Cardiac muscle cell (in vitro differentiated cells and primary cell): ENCODE data around the gene SLC6A4. TPM values are rescaled to one million over a fixed set of nuclear protein-coding genes. Genes with fewer than 3 reads are reported as not detected.

Source experiments
- DNase-seq, 2 donors: peaks; one replicate each; pipeline versions ENCODE4 v3.0.0 to v3.0.0-alpha.2; 2010 to 2017; ENCODE audit warnings: low read depth in 1 of 2, low spot score in 1 of 2
- H3K27ac ChIP-seq: fragments of 200-600 bp; sonication (generic); 2 replicates; pipeline ENCODE4 v1.5.1; 2016
- H3K27me3 ChIP-seq: fragments of 200-600 bp; sonication (generic); 2 replicates; pipeline ENCODE4 v1.6.0; 2016; ENCODE audit warnings: control low read depth
- H3K36me3 ChIP-seq: fragments of 200-600 bp; sonication (generic); 2 replicates; pipeline ENCODE4 v1.5.1; 2016; ENCODE audit warnings: control low read depth
- H3K4me1 ChIP-seq: fragments of 200-600 bp; sonication (generic); 2 replicates; pipeline ENCODE4 v1.8.1; 2017; ENCODE audit warnings: low read depth, mild to moderate bottlenecking, mixed run types
- H3K4me3 ChIP-seq: fragments of 200-600 bp; sonication (generic); 2 replicates; pipeline ENCODE4 v1.5.1; 2016; ENCODE audit warnings: mild to moderate bottlenecking
- H3K9me3 ChIP-seq: fragments of 200-600 bp; sonication (generic); 2 replicates; pipeline ENCODE4 v1.5.1; 2017; ENCODE audit warnings: low read depth, mild to moderate bottlenecking, control low read depth
- polyA plus RNA-seq: library from polyadenylated mRNA; unstranded; fragments of >200 nt; fragmentation: Nextera tagmentation; extraction: Ambion mirVana; gene quantifications from 2 replicates; pipeline ENCODE4 v1.2.1, GENCODE V29; 2016
- total RNA-seq: library from RNA; depleted of rRNA; stranded (reverse); fragments of >200 nt; gene quantifications from 2 replicates; pipeline ENCODE4 v1.2.3, GENCODE V29; 2016
- TF ChIP-seq, protein P1 (sequence below): IDR thresholded peaks from 2 replicates; pipeline ENCODE4 v1.5.1; 2012; ENCODE audit warnings: low read depth, mild to moderate bottlenecking, low read length

SLC6A4 gene
- total RNA-seq (0.36 and 0.85 TPM in 2 replicates), polyA plus RNA-seq (0.37 TPM in 1 of 2 replicates, not detected in the other)

DNA sequence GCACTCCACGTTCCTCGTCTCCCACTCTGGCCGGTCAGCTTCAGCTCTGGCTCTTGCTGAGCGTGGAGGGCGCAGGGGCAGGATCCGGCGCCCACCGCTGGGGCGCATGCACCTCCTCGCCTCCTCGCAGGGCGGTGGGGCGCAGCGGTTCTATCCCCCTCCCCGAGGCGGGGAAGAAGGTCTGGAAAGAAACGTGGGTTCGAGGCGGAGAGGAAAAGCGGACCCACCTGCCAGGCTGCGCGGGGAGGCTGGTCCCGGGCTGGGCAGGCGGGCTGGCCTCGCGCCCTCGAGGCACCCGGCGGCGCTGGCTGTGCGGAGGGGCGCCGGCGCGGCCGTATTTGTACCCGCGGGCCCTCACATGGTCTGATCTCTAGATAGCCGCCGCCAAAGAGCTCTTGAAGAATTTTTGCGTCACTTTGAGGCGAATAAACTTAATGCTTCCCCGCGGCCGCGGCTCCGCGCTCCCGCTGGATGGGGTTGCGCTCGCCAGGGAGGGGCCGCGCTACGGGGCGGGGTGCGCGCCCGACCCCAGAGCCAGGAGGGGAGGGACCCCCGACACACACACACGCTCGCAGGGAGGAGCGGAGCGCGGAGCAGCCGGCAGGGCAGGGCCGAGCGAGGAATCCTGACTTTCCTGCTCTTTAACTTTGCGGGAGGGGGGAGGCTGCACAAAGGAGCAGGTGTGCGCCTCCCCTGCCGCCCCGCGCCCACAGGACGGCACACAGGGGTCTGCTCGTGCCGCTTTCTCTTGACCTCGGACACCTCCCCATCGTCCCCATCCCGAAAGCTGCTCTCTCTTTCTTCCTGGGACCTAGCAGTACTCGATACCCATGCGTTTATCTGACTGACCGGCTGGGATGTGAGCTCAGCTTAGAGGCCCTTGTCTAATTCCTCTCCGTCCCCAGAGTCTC is at the start of gene SLC6A4:
Gene SLC6A4, minus strand, starts transcription at position 312 of the 911 bp plus-strand sequence. CDS start 13,739 bp downstream, outside the sequence.
- H3K36me3 ChIP-seq = no peaks in the 10 kb centered on the region
- H3K4me3 ChIP-seq = peak within 1 kb of the TSS; percentile 29
- H3K27ac ChIP-seq = peak within 1 kb of the TSS; percentile 6
- TF ChIP-seq, protein P1, sequence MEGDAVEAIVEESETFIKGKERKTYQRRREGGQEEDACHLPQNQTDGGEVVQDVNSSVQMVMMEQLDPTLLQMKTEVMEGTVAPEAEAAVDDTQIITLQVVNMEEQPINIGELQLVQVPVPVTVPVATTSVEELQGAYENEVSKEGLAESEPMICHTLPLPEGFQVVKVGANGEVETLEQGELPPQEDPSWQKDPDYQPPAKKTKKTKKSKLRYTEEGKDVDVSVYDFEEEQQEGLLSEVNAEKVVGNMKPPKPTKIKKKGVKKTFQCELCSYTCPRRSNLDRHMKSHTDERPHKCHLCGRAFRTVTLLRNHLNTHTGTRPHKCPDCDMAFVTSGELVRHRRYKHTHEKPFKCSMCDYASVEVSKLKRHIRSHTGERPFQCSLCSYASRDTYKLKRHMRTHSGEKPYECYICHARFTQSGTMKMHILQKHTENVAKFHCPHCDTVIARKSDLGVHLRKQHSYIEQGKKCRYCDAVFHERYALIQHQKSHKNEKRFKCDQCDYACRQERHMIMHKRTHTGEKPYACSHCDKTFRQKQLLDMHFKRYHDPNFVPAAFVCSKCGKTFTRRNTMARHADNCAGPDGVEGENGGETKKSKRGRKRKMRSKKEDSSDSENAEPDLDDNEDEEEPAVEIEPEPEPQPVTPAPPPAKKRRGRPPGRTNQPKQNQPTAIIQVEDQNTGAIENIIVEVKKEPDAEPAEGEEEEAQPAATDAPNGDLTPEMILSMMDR = no peak
- H3K4me1 ChIP-seq = peaks cover 4% of the 10 kb centered on the region
- H3K27me3 ChIP-seq = peaks cover 99% of the 10 kb centered on the region
- peak; percentile 31 to 67 for DNase-seq
- no peaks in the 10 kb centered on the region for H3K9me3 ChIP-seq

DNA sequence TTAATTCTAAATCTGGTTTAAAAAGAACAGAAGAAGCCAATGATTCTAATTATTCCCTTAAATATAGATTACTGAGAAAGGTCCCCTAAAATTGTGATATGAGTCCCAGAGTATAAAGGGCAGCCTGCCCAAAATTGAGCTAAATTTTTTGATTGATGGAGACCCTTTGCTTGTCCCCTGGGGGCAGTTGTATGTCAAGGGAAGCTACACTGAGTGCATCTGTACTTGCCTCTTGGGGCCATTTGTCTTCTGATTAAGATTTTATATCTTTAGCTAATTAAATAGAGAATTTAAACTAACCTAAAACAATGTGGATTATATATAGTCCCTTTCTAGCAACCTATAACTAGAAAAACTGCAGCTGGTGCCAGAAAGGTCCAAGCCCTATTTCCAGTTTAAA is 43.7 kb upstream of the SLC6A4 start:
- Histone ChIP-seq H3K4me1 (no peaks in the 10 kb centered on the region), H3K9me3 (no peaks in the 10 kb centered on the region), H3K4me3 (no peak overlapping the region), H3K36me3 (peaks cover 13% of the 10 kb centered on the region), H3K27me3 (no peaks in the 10 kb centered on the region), H3K27ac (no peak overlapping the region)
- TF ChIP-seq, protein P1 = no peak
- DNase-seq = no peak

DNA sequence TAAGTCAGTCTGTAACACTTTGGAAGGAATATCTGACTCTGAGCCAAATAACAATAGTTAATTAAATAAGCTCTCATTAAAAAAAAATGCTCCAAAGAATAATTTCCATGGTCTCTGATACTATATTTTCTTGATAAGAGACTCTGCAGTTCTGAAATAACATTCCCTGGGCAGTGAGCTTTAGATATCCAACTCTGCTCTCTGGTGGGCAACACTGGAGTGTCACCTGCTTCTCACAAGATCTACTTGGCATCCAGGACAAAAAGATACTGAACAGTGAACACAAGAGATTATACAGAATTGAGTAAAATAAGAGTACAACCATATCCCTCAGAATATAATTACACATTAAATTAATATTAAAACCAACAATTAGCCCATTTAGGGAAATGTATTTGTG is 42.5 kb upstream of the SLC6A4 start:
- TF ChIP-seq, protein P1 = peak; percentile 65
- no peak overlapping the region for H3K4me3 ChIP-seq

DNA sequence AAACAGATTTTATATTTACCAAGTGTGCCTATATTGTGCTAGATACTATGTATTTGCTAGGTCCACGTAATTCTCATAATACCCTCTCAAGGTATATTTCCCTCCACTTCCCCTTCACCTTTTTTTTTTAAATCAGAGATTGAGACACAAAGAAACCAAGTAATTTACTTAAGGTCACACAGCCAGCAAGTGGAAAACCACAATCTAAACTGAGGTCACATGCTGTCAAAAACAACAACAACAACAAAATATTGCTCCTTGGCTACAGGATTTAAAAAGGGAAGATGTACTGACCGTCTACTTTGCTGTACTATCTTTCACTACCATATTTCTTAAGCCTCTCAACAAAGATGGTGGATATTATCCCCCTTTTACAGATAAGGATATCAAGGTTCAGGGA is 40.4 kb upstream of the SLC6A4 start:
- H3K36me3 ChIP-seq = peaks cover 42% of the 10 kb centered on the region

More for the DNA sequence above, 42.5 kb upstream of the SLC6A4 start:
- H3K4me1 ChIP-seq = no peaks in the 10 kb centered on the region
- peak; percentile 62 to 79 for DNase-seq
- H3K36me3 ChIP-seq = peaks cover 21% of the 10 kb centered on the region
- H3K27me3 ChIP-seq = no peaks in the 10 kb centered on the region
- H3K27ac ChIP-seq = no peak overlapping the region
- H3K9me3 ChIP-seq = no peaks in the 10 kb centered on the region

DNA sequence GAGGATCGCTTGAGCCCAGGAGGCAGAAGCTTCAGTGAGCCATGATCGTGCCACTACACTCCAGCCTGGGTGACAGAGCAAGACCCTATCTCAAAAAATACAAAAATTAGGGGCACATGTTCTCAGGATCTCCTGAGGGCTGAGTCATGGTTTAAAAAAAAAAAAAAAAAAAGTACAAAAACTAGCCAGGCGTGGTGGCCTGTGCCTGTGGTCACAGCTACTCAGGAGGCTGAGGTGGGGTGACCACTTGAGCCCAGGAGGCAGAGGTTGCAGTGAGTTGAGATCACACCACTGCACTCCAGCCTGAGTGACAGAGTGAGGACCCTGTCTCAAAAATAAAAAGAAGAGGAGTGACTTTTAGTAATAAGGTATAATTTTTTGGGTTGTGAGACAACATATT is 39.4 kb upstream of the SLC6A4 start:
- DNase-seq = no peak
- TF ChIP-seq, protein P1 = no peak
- no peaks in the 10 kb centered on the region for H3K27me3 ChIP-seq
- H3K27ac ChIP-seq = no peak overlapping the region
- H3K36me3 ChIP-seq = peaks cover 39% of the 10 kb centered on the region
- no peak overlapping the region for H3K4me3 ChIP-seq
- H3K9me3 ChIP-seq = no peaks in the 10 kb centered on the region
- no peaks in the 10 kb centered on the region for H3K4me1 ChIP-seq

More for the DNA sequence above, 40.4 kb upstream of the SLC6A4 start:
- H3K4me3 ChIP-seq = no peak overlapping the region
- H3K27me3 ChIP-seq = no peaks in the 10 kb centered on the region
- no peaks in the 10 kb centered on the region for H3K4me1 ChIP-seq
- no peaks in the 10 kb centered on the region for H3K9me3 ChIP-seq
- TF ChIP-seq, protein P1 = no peak
- no peak overlapping the region for H3K27ac ChIP-seq
- no peak for DNase-seq
